ENCODE data around the gene SLC7A1. TPM values are rescaled to one million over a fixed set of nuclear protein-coding genes. Genes with fewer than 3 reads are reported as not detected.

Gene SLC7A1
- total and polyA plus RNA-seq, 2 of the 4 experiments (the other 2 are of a cell fraction), result 9.7 to 22.3 TPM

DNA sequence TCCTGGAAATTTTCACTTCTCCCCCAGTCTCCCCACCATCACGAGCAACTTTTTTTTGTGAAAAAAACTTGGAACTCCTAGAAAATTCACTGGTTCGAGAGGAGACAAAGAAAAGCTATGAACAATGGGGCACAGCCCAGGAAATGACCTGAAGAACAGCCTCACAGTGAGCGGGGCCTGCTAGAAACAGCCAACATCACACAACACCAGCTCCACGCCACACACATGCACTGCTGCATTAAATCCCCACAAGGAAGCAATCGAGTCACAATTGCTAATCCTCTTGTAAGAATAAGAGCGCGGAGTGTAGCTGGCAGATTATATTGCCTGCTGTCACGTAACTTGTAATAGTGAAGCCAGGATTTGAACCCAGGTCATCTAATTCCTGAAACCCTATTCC lies 48.8 kb downstream of the SLC7A1 start:
- POLR2A ChIA-PET (ENCODE audit: unreplicated experiment), result interaction anchor here (0.6 kb wide), 1 partner anchor 17 kb away, joined by 3 read pairs; no protein-coding TSS in a partner anchor
- Histone ChIP-seq H2BK20ac (ENCODE audit: low read depth, low read length) (no peak overlapping the region), H2AFZ (replicated peaks; ENCODE audit: low read length, poor library complexity) (no peak overlapping the region), H4K8ac (ENCODE audit: low read depth in 2 of 2, low read length in 2 of 2) (no peak overlapping the region), H4K20me1 (ENCODE audit: insufficient read depth, low read length) (peaks cover 70% of the 10 kb centered on the region), H4K5ac (ENCODE audit: low read depth, low read length) (no peak overlapping the region), H4K91ac (ENCODE audit: insufficient read depth, low read depth, low read length) (no peak overlapping the region), H3K23ac (ENCODE audit: low read depth, low read length) (no peak overlapping the region), H2BK15ac (ENCODE audit: low read depth, low read length) (no peak overlapping the region), H3K27ac (ENCODE audit: insufficient read depth, low read length) (no peak overlapping the region), H2BK120ac (ENCODE audit: low read depth, low read length) (no peak overlapping the region), H3K4me2 (ENCODE audit: low read depth, low read length) (no peak overlapping the region), H3K36me3 (ENCODE audit: control insufficient read depth, insufficient read depth, low read length) (peaks cover 27% of the 10 kb centered on the region), H3K18ac (ENCODE audit: low read depth, low read length) (no peak overlapping the region), H3K56ac (ENCODE audit: extremely low read depth, insufficient read depth, low read length) (no peak overlapping the region), H3K27me3 (ENCODE audit: control insufficient read depth, insufficient read depth, low read length) (no peaks in the 10 kb centered on the region), H3K9ac (ENCODE audit: low read depth, low read length) (no peak overlapping the region), H3K4me1 (ENCODE audit: control insufficient read depth, insufficient read depth, low read length) (peaks cover 2% of the 10 kb centered on the region; the same call in 1 of the 2 replicates), H2AK9ac (replicated peaks; ENCODE audit: low read depth, low read length, poor library complexity) (no peak overlapping the region), H3K4ac (ENCODE audit: low read depth, low read length) (no peak overlapping the region), H2AK5ac (ENCODE audit: low read depth, low read length) (no peak overlapping the region), H3K79me1 (ENCODE audit: low read depth in 1 of 2, low read length in 2 of 2) (peaks cover 45 to 94% of the 10 kb centered on the region in 2 experiments), H3K14ac (replicated peaks; ENCODE audit: low read depth, low read length) (no peak overlapping the region), H3K4me3 (ENCODE audit: insufficient read depth, low read depth, low read length) (no peak overlapping the region), H3K9me3 (ENCODE audit: control insufficient read depth, insufficient read depth, low read length) (no peaks in the 10 kb centered on the region), H2BK5ac (ENCODE audit: low read depth, low read length, poor library complexity, severe bottlenecking) (no peak overlapping the region), H3K9me1 (ENCODE audit: insufficient read depth, low read length) (peaks cover 24% of the 10 kb centered on the region)
- no TSS peak for BruUV-seq (replicated peaks)
- dilution Hi-C loops (cut with HindIII; ENCODE audit: low sequenced_read_pairs, unreplicated experiment), result no loop called here
- intact Hi-C loops (cut with micrococcal nuclease), result no loop called here
- ATAC-seq (ENCODE audit: low read depth) (no peak), DNase-seq (no peak)
- WGBS, 2 experiments (ENCODE audit: extremely low coverage in 2 of 2, insufficient read length in 1 of 2), result no CpG with 5 or more reads among the region's 8 CpGs
- in situ Hi-C loops (cut with MboI; ENCODE audit: low sequenced_read_pairs), result no loop called here
- CTCF ChIA-PET, result no interaction called here
- TF ChIP-seq ELK1 (IDR thresholded peaks at IDR 0.05; ENCODE audit: borderline replicate concordance, low read depth, low read length), result no peak
- TF ChIP-seq MAZ (IDR thresholded peaks at IDR 0.05; ENCODE audit: borderline replicate concordance, low read depth, low read length), result no peak
- no peak for TF ChIP-seq MXI1 (IDR thresholded peaks at IDR 0.05; ENCODE audit: borderline replicate concordance, low read depth, low read length)
- no peak for TF ChIP-seq SMC3 (IDR thresholded peaks at IDR 0.05; ENCODE audit: low read depth, low read length)
- no peak for TF ChIP-seq RCOR1 (IDR thresholded peaks at IDR 0.05; ENCODE audit: insufficient replicate concordance, low read length)
- TF ChIP-seq BHLHE40 (IDR thresholded peaks at IDR 0.05; ENCODE audit: low read depth, low read length), result no peak
